H1 (cell line): ENCODE measurements around the gene SH3TC2. TPM values are rescaled to one million over a fixed set of nuclear protein-coding genes. Genes with fewer than 3 reads are reported as not detected.

Source experiments
- CTCF ChIA-PET: fragments of 300-600 bp; sonication (Branson Sonifier 250); formaldehyde crosslinking; loops from one replicate; lab custom pipeline; 2021; ENCODE audit not compliant: partially characterized antibody; lab: Charles Lee
- POLR2A ChIA-PET: fragments of 300-600 bp; sonication (Branson Sonifier 250); formaldehyde crosslinking; loops from one replicate; lab custom pipeline; 2021; ENCODE audit warnings: inconsistent platforms; ENCODE audit not compliant: partially characterized antibody; lab: Charles Lee
- DNase-seq, 2 experiments: peaks; one replicate each; pipeline versions ENCODE4 v3.0.0 to v3.0.0-alpha.2; 2010 to 2022; ENCODE audit warnings: low spot score in 2 of 2, low read depth in 1 of 2, mixed read lengths in 1 of 2
- FAIRE-seq: peaks from 2 replicates; lab custom pipeline; 2011; peaks lifted over from hg19 to GRCh38; lab: Jason Lieb, UNC
- H2AFZ ChIP-seq: 2 replicates; pipeline ENCODE4 v1.8.1; 2012; ENCODE audit warnings: low read length, inconsistent platforms
- H2AK5ac ChIP-seq: 2 replicates; pipeline ENCODE4 v1.6.1; 2013; ENCODE audit warnings: low read depth, low read length
- H2BK120ac ChIP-seq: replicated peaks from 2 replicates; pipeline ENCODE3; 2013; ENCODE audit warnings: low read depth, low read length, inconsistent platforms
- H2BK12ac ChIP-seq: 2 replicates; pipeline ENCODE4 v1.6.1; 2013; ENCODE audit warnings: low read depth, low read length
- H2BK15ac ChIP-seq: 2 replicates; pipeline ENCODE4 v1.6.1; 2013; ENCODE audit warnings: low read length
- H2BK20ac ChIP-seq: 2 replicates; pipeline ENCODE4 v1.6.1; 2013; ENCODE audit warnings: low read length
- H2BK5ac ChIP-seq: 2 replicates; pipeline ENCODE4 v1.6.1; 2013; ENCODE audit warnings: low read depth, low read length
- H3K14ac ChIP-seq: 2 replicates; pipeline ENCODE4 v1.6.1; 2013; ENCODE audit warnings: inconsistent platforms; ENCODE audit not compliant: insufficient read length
- H3K18ac ChIP-seq: 2 replicates; pipeline ENCODE4 v1.6.1; 2013; ENCODE audit warnings: low read length; ENCODE audit errors: extremely low read depth
- H3K23ac ChIP-seq: 2 replicates; pipeline ENCODE4 v1.6.1; 2013; ENCODE audit warnings: inconsistent platforms; ENCODE audit not compliant: insufficient read length
- H3K23me2 ChIP-seq: 2 replicates; pipeline ENCODE4 v1.6.1; 2013; ENCODE audit warnings: low read depth, low read length
- H3K27ac ChIP-seq: 2 replicates; pipeline ENCODE4 v1.6.1; 2011; ENCODE audit warnings: low read depth, low read length, inconsistent platforms
- H3K27me3 ChIP-seq, 4 experiments: replicated peaks in 1 of 4; 1 replicate in 1 of 4; 2 replicates in 3 of 4; pipeline versions ENCODE4 v1.6.1 to v1.8.1; 2011 to 2013; ENCODE audit warnings: low read length in 3 of 4, mild to moderate bottlenecking in 3 of 4, inconsistent platforms in 2 of 4, mixed read lengths in 2 of 4, moderate library complexity in 1 of 4; ENCODE audit not compliant: control insufficient read depth in 3 of 4, insufficient read depth in 3 of 4; ENCODE audit errors: extremely low read depth in 1 of 4
- H3K36me3 ChIP-seq, 4 experiments: 2 replicates each; pipeline versions ENCODE4 v1.6.1 to v1.8.1; 2011 to 2013; ENCODE audit warnings: mild to moderate bottlenecking in 4 of 4, low read length in 3 of 4, moderate library complexity in 2 of 4, control low read depth in 1 of 4, inconsistent platforms in 1 of 4; ENCODE audit not compliant: insufficient read depth in 4 of 4, control insufficient read depth in 2 of 4
- H3K4ac ChIP-seq: replicated peaks from 2 replicates; pipeline ENCODE3; 2013; ENCODE audit warnings: low read length, low read depth, mixed read lengths, inconsistent platforms; ENCODE audit not compliant: insufficient read length
- H3K4me1 ChIP-seq, 4 experiments: replicated peaks in 1 of 4; 1 replicate in 1 of 4; 2 replicates in 3 of 4; pipeline versions ENCODE4 v1.6.1 to v1.8.1; 2011 to 2013; ENCODE audit warnings: low read length in 3 of 4, inconsistent platforms in 2 of 4, mixed read lengths in 1 of 4; ENCODE audit not compliant: insufficient read depth in 4 of 4, control insufficient read depth in 3 of 4
- H3K4me2 ChIP-seq, 2 experiments: 2 replicates each; pipeline versions ENCODE4 v1.6.1 to v1.8.1; 2011 to 2013; ENCODE audit warnings: low read depth in 2 of 2, low read length in 2 of 2, control low read depth in 1 of 2, inconsistent platforms in 1 of 2, mild to moderate bottlenecking in 1 of 2; ENCODE audit not compliant: insufficient read depth in 1 of 2
- H3K4me3 ChIP-seq, 4 experiments: fragments of 200-600, 300-600 bp in 1 of 4; sonication (generic), shearing (Covaris generic), sonication (Bioruptor Twin) in 1 of 4; 2 replicates each; pipeline versions ENCODE4 v1.5.1 to v1.8.1; 2011 to 2016; ENCODE audit warnings: low read length in 4 of 4, low read depth in 3 of 4, control low read depth in 2 of 4, inconsistent platforms in 2 of 4, mild to moderate bottlenecking in 2 of 4, mixed read lengths in 1 of 4, moderate library complexity in 1 of 4; ENCODE audit not compliant: insufficient read depth in 2 of 4; ENCODE audit errors: extremely low read depth in 1 of 4
- H3K56ac ChIP-seq: replicated peaks from 2 replicates; pipeline ENCODE3; 2013; ENCODE audit warnings: low read depth, mild to moderate bottlenecking, mixed read lengths, low read length, inconsistent platforms; ENCODE audit not compliant: insufficient read length
- H3K79me1 ChIP-seq: 2 replicates; pipeline ENCODE4 v1.6.1; 2013; ENCODE audit warnings: low read depth, low read length, control low read depth
- H3K79me2 ChIP-seq, 2 experiments: 2 replicates each; pipeline versions ENCODE4 v1.6.1 to v1.8.1; 2012 to 2013; ENCODE audit warnings: low read length in 2 of 2, mild to moderate bottlenecking in 2 of 2, inconsistent platforms in 1 of 2; ENCODE audit not compliant: insufficient read depth in 2 of 2, control insufficient read depth in 1 of 2
- H3K9ac ChIP-seq, 4 experiments: replicated peaks in 1 of 4; 1 replicate in 1 of 4; 2 replicates in 3 of 4; pipeline versions ENCODE4 v1.6.1 to v1.8.1; 2011 to 2013; ENCODE audit warnings: low read depth in 3 of 4, low read length in 3 of 4, control low read depth in 2 of 4, mild to moderate bottlenecking in 2 of 4, moderate library complexity in 2 of 4, inconsistent platforms in 1 of 4; ENCODE audit errors: extremely low read depth in 1 of 4
- H3K9me3 ChIP-seq, 2 experiments: 2 replicates each; pipeline versions ENCODE4 v1.6.1 to v1.8.1; 2012 to 2013; ENCODE audit warnings: mild to moderate bottlenecking in 2 of 2, moderate library complexity in 2 of 2, control low read depth in 1 of 2, inconsistent platforms in 1 of 2, low read depth in 1 of 2, low read length in 1 of 2, mixed read lengths in 1 of 2; ENCODE audit not compliant: insufficient read depth in 2 of 2
- H4K20me1 ChIP-seq, 2 experiments: replicated peaks in 1 of 2; 2 replicates each; pipeline versions ENCODE3 to v1.8.1; 2011 to 2013; ENCODE audit warnings: inconsistent platforms in 2 of 2, low read length in 2 of 2, mild to moderate bottlenecking in 1 of 2; ENCODE audit not compliant: insufficient read depth in 2 of 2, control insufficient read depth in 1 of 2
- H4K5ac ChIP-seq: 2 replicates; pipeline ENCODE4 v1.6.1; 2013; ENCODE audit warnings: low read length, low read depth, mixed read lengths, inconsistent platforms; ENCODE audit not compliant: insufficient read length
- H4K8ac ChIP-seq: 2 replicates; pipeline ENCODE4 v1.8.0; 2013; ENCODE audit warnings: mild to moderate bottlenecking, moderate library complexity, low read length, inconsistent platforms; ENCODE audit not compliant: insufficient read depth; ENCODE audit errors: extremely low read depth
- H4K91ac ChIP-seq: replicated peaks from 2 replicates; pipeline ENCODE3; 2013; ENCODE audit warnings: low read length, mixed read lengths, inconsistent platforms; ENCODE audit not compliant: insufficient read length
- NANOG ChIP-seq: IDR thresholded peaks from 2 replicates; pipeline ENCODE4 v1.6.1; 2011; ENCODE audit warnings: low read length, low read depth, mild to moderate bottlenecking, inconsistent platforms; ENCODE audit not compliant: insufficient read depth, poor library complexity, severe bottlenecking
- RXRA ChIP-seq: IDR thresholded peaks from 2 replicates; pipeline ENCODE4 v1.6.1; 2011; ENCODE audit warnings: low read depth, mild to moderate bottlenecking, low read length, moderate library complexity; ENCODE audit not compliant: insufficient read depth
- WGBS, 2 experiments: shearing (Covaris generic) in 1 of 2; methylation state at CpG; one replicate each; pipeline versions ENCODE4 v1.1.6 to v1.1.7; 2013 to 2015; ENCODE audit warnings: low lambda C conversion rate in 2 of 2, mixed read lengths in 2 of 2, inconsistent platforms in 1 of 2, low coverage in 1 of 2, missing lambda C conversion rate in 1 of 2; ENCODE audit not compliant: insufficient replicate concordance in 2 of 2, insufficient coverage in 1 of 2, insufficient read length in 1 of 2; ENCODE audit errors: extremely low coverage in 1 of 2, missing lambda C conversion rate in 1 of 2; 5-methylcytosine and 5-hydroxymethylcytosine counted together
- polyA plus RNA-seq, 7 experiments: library from polyadenylated mRNA; depleted of rRNA in 3 of 7; stranded (reverse) in 5 of 7; unstranded in 2 of 7; fragments of >200 nt in 5 of 7; fragments of 200-250 nt in 2 of 7; gene quantifications; 1 replicate in 5 of 7; 2 replicates in 1 of 7; 4 replicates in 1 of 7; pipeline versions ENCODE4 v1.2.1 to v1.2.3, GENCODE V29; 2011 to 2013; ENCODE audit warnings: missing spikeins in 2 of 7, mixed read lengths in 2 of 7
- total RNA-seq: library from RNA; stranded (reverse); fragmentation: NEBNext Ultra II Directional; extraction: Animal tissue kit (Norgen Biotek cat#: 25700); gene quantifications from 2 replicates; pipeline ENCODE4 v1.2.1, GENCODE V29; 2021
- TF ChIP-seq, protein P1 (sequence below): IDR thresholded peaks from 2 replicates; pipeline ENCODE4 v1.6.1; 2011; ENCODE audit warnings: low read depth, mild to moderate bottlenecking, low read length; ENCODE audit not compliant: insufficient read depth

Gene SH3TC2
- total and polyA plus RNA-seq, 2 of the 8 experiments (the other 6 are each of a cell fraction or from before 2014, with no cell fraction given), result 0.11 to 0.80 TPM

DNA sequence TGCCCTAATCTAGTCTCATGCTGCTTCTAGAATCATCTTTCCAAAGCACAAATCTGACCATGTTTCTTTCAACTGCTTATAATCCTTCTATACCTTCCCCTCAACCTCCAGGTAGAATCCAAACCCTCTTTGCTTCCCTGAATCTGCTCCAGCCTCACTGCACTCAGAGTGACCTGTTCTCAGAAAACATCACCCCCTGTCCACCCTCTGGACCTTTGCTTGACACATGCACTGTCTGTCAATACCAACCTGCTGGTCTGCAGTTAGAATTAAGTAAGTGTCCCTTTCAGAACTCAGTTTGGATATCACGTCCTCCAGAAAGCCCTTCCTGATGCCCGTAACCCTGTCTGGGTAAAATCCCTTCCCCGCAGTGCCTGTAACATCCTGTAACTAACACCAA is 63.1 kb downstream of the SH3TC2 start:
- Histone ChIP-seq H3K9me3 (no peaks in the 10 kb centered on the region), H3K27me3 (no peaks in the 10 kb centered on the region), H3K4me2 (no peak overlapping the region), H3K79me2 (no peaks in the 10 kb centered on the region), H3K18ac (no peak overlapping the region), H2BK5ac (no peak overlapping the region), H4K20me1 (no peaks in the 10 kb centered on the region), H3K36me3 (no peaks in the 10 kb centered on the region), H3K27ac (no peak overlapping the region), H2BK15ac (no peak overlapping the region), H3K4me1 (no peaks in the 10 kb centered on the region; a peak in 1 of 7 replicates), H2AFZ (no peak overlapping the region), H4K91ac (no peak overlapping the region), H2BK120ac (no peak overlapping the region), H3K79me1 (no peaks in the 10 kb centered on the region), H2AK5ac (no peak overlapping the region), H3K9ac (no peak overlapping the region), H3K4ac (no peak overlapping the region), H3K56ac (no peak overlapping the region), H4K8ac (no peak overlapping the region), H3K14ac (no peak overlapping the region), H4K5ac (no peak overlapping the region), H2BK20ac (no peak overlapping the region), H2BK12ac (no peak overlapping the region), H3K23me2 (no peaks in the 10 kb centered on the region), H3K4me3 (no peak overlapping the region), H3K23ac (no peak overlapping the region)
- TF ChIP-seq RXRA (no peak), NANOG (no peak)
- TF ChIP-seq, protein P1, sequence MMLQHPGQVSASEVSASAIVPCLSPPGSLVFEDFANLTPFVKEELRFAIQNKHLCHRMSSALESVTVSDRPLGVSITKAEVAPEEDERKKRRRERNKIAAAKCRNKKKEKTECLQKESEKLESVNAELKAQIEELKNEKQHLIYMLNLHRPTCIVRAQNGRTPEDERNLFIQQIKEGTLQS, result no peak
- CTCF ChIA-PET, result interaction anchor here (0.9 to 10.5 kb wide), 13 partner anchors 10 to 268 kb away, joined by 3 to 98 read pairs (median 6); no protein-coding TSS in a partner anchor
- no peak for FAIRE-seq
- POLR2A ChIA-PET, result no interaction called here
- DNase-seq, result no peak
- 98% methylated on average over 3 of the region's 3 CpGs; no CpG with 5 or more reads in 1 of the 2 experiments for WGBS, 2 experiments
